SHP77 treated with DMSO at 0.1 percent for 48 hours (cell line): ENCODE measurements around the gene BCAR3.
"Not testable (repeated sequence)": the region's sequence is repeated elsewhere in the genome, so short reads cannot be mapped to it uniquely, and the experiment has no call there.

Source experiments
- DNase-seq: peaks from one replicate; lab custom pipeline; 2025; lab: John Stamatoyannopoulos, UW

BCAR3 gene

DNA sequence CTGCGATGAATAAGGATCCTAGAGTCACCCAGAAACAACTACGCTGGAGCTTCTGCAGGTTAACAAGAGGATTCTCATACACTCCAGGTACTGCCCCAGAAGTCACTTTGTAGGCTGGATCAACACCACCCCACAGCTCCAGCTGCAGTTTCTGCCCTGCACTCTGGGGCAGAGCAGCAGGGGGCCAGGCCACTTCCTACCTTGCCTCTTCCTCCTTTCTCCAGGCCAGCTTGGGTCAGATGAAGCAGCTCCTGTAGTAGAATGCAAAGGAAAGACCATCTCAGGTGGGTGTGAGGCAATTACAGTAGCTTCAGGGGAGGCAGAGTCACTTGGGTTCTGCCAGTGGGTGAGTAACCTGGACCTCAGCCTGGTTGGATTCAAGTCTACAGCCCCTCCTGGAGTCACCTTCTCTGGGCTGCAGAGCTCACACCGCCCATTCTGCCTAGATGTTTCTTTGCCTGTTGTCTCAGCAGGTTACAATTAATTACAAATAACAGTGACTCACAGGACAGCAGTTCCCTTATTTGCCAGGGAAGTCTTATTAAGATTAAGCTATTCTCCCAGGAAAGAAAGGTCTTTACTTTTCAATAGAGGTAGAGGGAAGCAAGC lies 24.4 kb upstream of the BCAR3 start:
- no peak for DNase-seq

DNA sequence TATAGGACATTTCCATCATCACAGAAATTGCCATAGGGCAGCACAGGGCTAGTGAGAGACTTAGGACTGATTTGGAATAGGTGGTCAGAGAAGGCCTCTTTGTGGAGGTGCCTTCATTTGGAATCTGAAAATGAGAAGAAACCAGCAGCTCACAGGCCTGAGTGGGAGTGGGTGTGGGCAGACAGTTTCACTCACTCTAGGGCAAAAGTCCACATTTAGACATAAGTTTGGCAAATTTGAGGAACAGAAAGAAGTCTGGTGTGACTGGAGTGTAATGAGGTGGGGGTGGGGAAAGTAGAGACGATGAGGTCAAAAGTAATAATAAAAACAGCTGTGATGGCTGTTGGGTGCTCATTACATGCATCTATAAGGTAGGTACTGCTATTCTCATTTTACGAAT lies 22.4 kb upstream of the BCAR3 start:
- no peak for DNase-seq

DNA sequence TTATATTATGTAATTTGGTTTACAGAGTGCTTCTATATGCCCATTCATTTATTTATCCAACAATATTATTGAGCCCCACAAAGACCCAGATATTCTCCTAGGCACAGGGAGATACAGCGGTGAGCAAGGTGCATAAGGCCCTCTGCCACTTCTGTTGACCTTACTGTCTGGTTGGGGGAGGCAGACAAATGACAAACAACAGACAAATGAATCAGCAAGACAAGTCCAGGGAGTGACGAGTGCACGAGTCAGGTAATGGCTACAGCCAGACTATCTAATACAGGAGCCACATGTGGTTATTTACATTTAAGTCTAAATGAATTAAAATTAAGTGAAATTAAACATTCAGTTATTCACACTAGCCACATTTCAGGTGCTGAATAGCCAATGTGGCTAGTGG lies 22.0 kb upstream of the BCAR3 start:
- no peak for DNase-seq

DNA sequence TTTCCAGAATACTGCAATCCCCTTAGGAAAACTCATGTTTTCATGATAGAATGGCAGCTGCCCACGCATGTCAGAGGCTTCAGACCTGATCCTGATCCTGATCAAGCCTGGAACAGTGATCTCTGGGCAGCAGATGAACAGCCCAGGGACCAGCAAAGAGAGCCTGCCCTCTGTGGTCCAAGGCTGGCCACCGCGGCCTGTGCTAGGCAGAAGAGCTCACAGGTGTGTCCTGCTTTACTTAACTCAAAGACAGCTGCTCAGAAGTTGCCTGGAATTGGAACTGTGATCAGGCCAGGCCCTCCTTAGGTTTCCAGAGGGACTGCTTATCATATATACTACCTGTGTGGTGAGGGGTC lies 21.2 kb upstream of the BCAR3 start:
- no peak for DNase-seq

GRCh38 chr1:93702111-93702827 lies 20.6 kb upstream of the BCAR3 start:
- no peak for DNase-seq

GRCh38 chr1:93701629-93702028 lies 20.0 kb upstream of the BCAR3 start:
- no peak for DNase-seq

DNA sequence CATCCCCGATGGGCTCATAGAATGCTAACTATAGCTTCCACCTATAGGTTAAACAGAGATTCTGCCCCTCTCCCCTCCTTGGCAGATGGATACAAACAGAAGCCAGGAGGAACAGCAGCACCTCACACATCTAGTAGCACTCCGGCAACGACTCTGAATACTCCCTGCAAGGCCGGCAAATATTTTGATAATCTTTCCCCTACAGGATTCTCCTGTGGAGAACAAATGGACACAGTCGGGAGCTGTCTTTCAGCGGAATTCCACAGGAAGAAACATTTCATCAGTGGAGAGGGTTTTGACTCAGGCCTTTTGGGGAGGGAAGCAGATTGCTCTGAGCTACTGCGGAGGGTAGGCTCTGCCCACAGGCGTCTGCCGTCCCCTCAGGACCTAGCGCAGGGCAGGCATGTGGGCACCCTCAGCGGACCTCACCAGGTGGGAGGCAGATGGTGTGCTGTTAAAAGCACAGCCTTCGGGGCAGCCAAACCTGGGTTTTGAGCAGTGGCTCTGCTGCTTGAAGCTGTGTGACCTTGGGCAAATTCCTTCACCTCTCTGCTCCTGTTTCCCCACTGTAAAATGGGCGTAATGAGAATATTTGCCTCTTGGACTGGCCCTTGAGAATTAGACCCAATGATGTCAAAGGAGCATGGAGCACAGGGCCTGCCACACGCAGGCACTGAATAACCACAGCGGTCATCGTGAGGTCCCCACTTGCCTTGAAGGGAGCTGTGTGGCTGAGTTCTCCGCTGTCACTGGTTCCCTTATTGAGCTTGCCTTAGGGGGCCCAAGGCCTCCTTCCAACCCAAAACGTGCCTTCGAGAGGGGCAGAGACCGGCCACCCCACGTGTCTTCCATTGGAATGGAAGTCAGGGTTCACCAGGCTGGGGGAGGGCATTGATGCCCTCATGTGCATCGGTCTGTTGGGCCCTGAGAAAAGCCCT lies 19.2 kb upstream of the BCAR3 start:
- DNase-seq = no peak

- DNase-seq = no peak
Measured at GRCh38 chr1:93699503-93700168, 18.0 kb upstream of the BCAR3 start.

DNA sequence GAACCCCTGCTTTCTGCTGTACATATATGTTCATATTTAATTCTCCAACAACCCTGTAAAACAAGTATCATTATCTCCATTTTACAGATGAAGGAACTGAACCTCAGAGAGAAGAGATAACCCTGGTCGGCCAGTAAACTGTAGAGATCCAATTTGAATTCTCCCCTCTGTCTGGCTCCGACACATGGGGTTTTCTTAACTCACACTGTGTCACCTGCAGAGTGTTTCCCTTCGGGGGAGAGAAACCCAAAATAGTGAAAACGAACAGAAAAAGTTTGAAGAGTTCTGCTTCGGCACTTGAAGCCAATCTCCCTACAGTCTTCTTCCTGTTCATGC lies 17.4 kb upstream of the BCAR3 start:
- no peak for DNase-seq

GRCh38 chr1:93698329-93699048 lies 16.9 kb upstream of the BCAR3 start:
- no peak for DNase-seq

- not testable (repeated sequence) for DNase-seq
Measured at GRCh38 chr1:93697566-93697965, 15.9 kb upstream of the BCAR3 start.

DNA sequence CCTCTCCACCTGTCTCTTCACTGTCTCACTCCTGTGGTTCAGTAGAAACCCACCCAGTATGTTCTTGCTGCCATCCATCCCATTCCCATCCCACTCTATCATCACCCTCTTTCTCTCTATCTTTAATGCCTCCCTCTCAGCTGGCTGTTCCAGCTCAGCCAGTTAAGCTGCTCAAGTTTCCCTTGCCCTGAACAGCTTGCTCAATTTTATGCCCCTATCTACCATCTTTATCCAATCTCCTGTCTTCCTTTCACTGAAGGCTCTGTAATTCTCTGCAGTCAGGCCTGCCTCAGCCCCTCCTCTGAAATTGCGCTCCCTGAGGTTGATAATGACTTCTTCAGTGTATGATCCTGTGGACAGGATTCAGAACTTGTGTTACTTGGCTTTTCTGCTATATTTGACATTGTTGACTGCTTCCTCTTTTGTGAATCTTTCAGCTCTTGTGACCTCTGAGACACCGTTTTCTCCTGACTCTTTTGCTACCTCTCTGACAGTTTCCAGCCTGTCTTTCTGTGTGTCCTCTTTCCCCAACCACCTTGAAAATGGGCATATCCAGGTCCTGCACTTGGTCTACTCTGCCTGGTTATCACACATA lies 13.9 kb upstream of the BCAR3 start:
- DNase-seq = no peak

DNA sequence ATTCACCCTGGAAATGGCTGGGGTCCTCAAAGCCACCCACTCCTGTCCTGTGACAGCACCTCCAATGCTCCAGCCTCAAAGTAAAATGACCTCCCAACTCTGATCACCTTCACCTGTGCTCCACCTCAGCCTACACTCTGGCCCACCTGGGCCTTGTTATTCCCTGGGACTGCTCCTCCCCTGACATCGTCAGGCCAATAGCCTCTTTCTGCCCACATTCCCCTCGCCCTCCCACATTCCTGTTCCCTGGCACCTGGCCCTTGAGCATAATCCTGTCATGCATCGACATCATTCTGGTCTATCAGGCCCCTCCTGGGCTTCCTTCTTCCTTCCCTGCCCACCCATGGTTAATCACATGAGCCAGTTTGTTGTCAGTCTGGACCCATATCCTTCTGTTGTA lies 13.2 kb upstream of the BCAR3 start:
- DNase-seq = no peak

- DNase-seq = no peak
Measured at GRCh38 chr1:93694039-93694438, 12.4 kb upstream of the BCAR3 start.

- DNase-seq = no peak
Measured at GRCh38 chr1:93692983-93693591, 11.4 kb upstream of the BCAR3 start.

- no peak for DNase-seq
Measured at GRCh38 chr1:93692451-93692861, 10.8 kb upstream of the BCAR3 start.

DNA sequence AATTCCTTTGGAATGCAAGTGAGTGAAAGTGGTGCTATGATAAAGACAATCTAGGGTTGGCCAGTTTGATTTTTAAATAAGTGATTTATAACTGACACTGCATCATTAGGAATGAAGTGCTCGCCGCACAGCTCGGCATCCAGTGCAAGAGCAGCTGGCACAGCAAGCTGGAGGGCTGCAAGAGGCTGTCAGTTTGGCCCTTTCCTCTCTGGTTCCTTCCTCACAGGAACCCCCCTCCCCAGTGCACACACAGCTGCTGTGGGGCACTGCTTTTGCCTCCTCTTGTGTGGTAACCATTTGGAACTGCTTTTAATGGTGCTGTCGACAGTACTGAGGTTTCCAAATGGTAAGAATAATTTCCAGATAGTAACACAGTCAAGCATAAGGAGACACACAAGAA lies 10.4 kb upstream of the BCAR3 start:
- peak; percentile 31 for DNase-seq

- DNase-seq = no peak
Measured at GRCh38 chr1:93690921-93691789, 9.5 kb upstream of the BCAR3 start.

DNA sequence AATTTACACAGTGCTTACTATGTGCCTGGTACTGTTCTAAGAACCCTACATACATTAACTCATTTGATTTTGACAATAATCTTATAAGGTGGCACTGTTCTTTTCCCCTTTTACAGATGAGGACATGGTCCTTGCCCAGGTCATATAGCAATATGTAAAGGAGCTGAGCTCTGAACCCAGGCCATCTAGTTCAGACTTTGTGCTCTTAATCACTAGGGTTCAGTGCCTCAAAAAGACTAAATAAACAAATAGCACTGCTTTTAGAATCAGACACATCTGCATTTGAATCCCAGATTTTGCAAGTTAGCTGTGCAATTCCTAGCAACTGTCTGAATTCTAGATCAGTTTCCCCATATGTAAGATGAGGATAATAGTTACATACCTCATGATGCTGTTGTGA lies 8.7 kb upstream of the BCAR3 start:
- no peak for DNase-seq
